Kidney epithelial cell (primary cell): ENCODE results near the gene NEUROD6. TPM values are rescaled to one million over a fixed set of nuclear protein-coding genes. Genes with fewer than 3 reads are reported as not detected.

ENCODE experiments used
- DNase-seq: peaks from one replicate; pipeline ENCODE4 v3.0.0-alpha.2; 2010; ENCODE audit warnings: low read depth
- H3K27me3 ChIP-seq: 2 replicates; pipeline ENCODE4 v1.6.0; 2011; ENCODE audit warnings: low read length; ENCODE audit not compliant: control insufficient read depth, insufficient read depth
- H3K36me3 ChIP-seq: 2 replicates; pipeline ENCODE4 v1.5.1; 2011; ENCODE audit warnings: low read length; ENCODE audit not compliant: control insufficient read depth, insufficient read depth
- H3K4me3 ChIP-seq: 2 replicates; pipeline ENCODE4 v1.5.1; 2011; ENCODE audit warnings: low read depth, mild to moderate bottlenecking, control low read depth, low read length
- CTCF ChIP-seq: IDR thresholded peaks from 2 replicates; pipeline ENCODE4 v1.5.1; 2011; ENCODE audit warnings: mild to moderate bottlenecking, moderate library complexity, low read length, control low read depth, inconsistent platforms; ENCODE audit not compliant: insufficient read depth, poor library complexity, severe bottlenecking
- total RNA-seq: library from RNA; depleted of rRNA; stranded (reverse); fragments of >200 nt; gene quantifications from 2 replicates; pipeline ENCODE4 v1.2.3, GENCODE V29; 2015

NEUROD6 gene
- total RNA-seq, 1 donor from 2014 or later = not detected

- Histone ChIP-seq H3K4me3 (no peak overlapping the region), H3K36me3 (no peaks in the 10 kb centered on the region), H3K27me3 (no peaks in the 10 kb centered on the region)
- no peak for TF ChIP-seq CTCF
- DNase-seq = no peak
Measured at GRCh38 chr7:31315758-31316157, 24.8 kb downstream of the NEUROD6 start.

- no peak overlapping the region for H3K4me3 ChIP-seq
- no peaks in the 10 kb centered on the region for H3K36me3 ChIP-seq
- no peak for DNase-seq
- H3K27me3 ChIP-seq = no peaks in the 10 kb centered on the region
- no peak for TF ChIP-seq CTCF
Measured at GRCh38 chr7:31314781-31315180, 25.7 kb downstream of the NEUROD6 start.

DNA sequence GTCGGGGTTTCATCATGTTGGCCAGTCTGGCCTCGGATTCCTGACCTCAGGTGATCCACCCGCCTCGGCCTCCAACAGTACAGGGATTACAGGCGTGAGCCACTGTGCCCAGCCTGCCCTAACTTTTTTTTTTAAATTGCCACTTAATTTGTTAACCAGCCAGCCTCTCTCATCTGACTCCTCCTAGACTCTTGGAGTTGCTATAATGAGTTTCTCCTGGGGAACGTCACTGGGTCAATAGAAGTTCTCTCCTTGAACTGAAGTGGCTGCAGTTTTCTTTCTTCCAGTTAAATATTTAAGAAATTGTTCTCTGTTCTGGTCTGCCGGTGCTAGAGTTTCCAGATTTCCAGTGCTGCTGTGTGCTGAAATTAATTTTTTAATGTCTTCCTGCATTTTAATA, 27.6 kb downstream of the NEUROD6 start:
- H3K4me3 ChIP-seq = no peak overlapping the region
- DNase-seq = no peak
- no peaks in the 10 kb centered on the region for H3K36me3 ChIP-seq
- H3K27me3 ChIP-seq = no peaks in the 10 kb centered on the region
- TF ChIP-seq CTCF = no peak

GRCh38 chr7:31311552-31311951, 29.0 kb downstream of the NEUROD6 start:
- no peak for DNase-seq
- H3K27me3 ChIP-seq = no peaks in the 10 kb centered on the region
- TF ChIP-seq CTCF = no peak

GRCh38 chr7:31310321-31310935, 30.1 kb downstream of the NEUROD6 start:
- TF ChIP-seq CTCF = no peak
- H3K27me3 ChIP-seq = no peaks in the 10 kb centered on the region
- no peak for DNase-seq

More at GRCh38 chr7:31311552-31311951, 29.0 kb downstream of the NEUROD6 start:
- Histone ChIP-seq H3K4me3 (no peak overlapping the region), H3K36me3 (no peaks in the 10 kb centered on the region)

DNA sequence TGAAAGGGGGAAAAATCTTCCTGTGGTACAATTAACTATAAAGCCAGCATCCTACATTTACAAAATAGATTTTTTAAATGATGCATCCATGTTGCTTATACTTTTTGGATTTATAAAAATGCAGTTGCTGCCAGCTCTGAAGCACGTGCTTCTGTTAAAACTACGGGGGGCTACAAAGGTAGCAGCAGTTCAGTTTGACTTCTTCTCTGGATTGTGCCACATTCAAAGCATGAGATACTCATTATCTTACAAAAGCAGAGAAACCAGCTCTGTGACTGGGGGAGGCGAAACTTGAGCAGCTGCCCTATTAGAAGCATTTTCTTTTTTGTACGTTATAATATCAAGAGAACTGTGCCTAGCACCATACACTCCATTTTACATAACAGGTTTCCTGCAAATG, 31.1 kb downstream of the NEUROD6 start:
- no peak overlapping the region for H3K4me3 ChIP-seq
- H3K27me3 ChIP-seq = no peaks in the 10 kb centered on the region
- no peaks in the 10 kb centered on the region for H3K36me3 ChIP-seq
- DNase-seq = no peak
- TF ChIP-seq CTCF = no peak

More at GRCh38 chr7:31310321-31310935, 30.1 kb downstream of the NEUROD6 start:
- H3K36me3 ChIP-seq = no peaks in the 10 kb centered on the region
- no peak overlapping the region for H3K4me3 ChIP-seq
